OCI-LY7 (cell line): ENCODE results near the gene KMT2B. TPM values are rescaled to one million over a fixed set of nuclear protein-coding genes. Genes with fewer than 3 reads are reported as not detected.
A peak's percentile ranks its signal among the peaks of the same experiment; 100 is the strongest.

Experiments used
- BruUV-seq: library from RNA; stranded (reverse); fragments of 400-500 nt; replicated peaks from 2 replicates; lab custom pipeline; 2021; lab: Mats Ljungman, UMichigan
- CTCF ChIA-PET: fragments of 300-600 bp; sonication (Branson Sonifier 250); formaldehyde crosslinking; loops from one replicate; lab custom pipeline; 2022; ENCODE audit warnings: antibody characterized with exemption; ENCODE audit not compliant: unreplicated experiment; lab: Charles Lee
- POLR2A ChIA-PET: fragments of 300-600 bp; sonication (Branson Sonifier 250); formaldehyde crosslinking; loops from one replicate; lab custom pipeline; 2022; ENCODE audit warnings: antibody characterized with exemption; lab: Charles Lee
- DNase-seq: peaks from one replicate; pipeline ENCODE4 v3.0.0-alpha.2; 2015; ENCODE audit warnings: low spot score
- H2AFZ ChIP-seq: fragments of 200-600 bp; sonication (generic), shearing (Covaris generic); 2 replicates; pipeline ENCODE4 v1.6.1; 2014; ENCODE audit warnings: mild to moderate bottlenecking, antibody characterized with exemption, low read length, moderate library complexity
- H3K27ac ChIP-seq: fragments of 200-600 bp; sonication (generic); 2 replicates; pipeline ENCODE4 v1.5.1; 2014; ENCODE audit warnings: mixed run types, low read depth, mild to moderate bottlenecking, moderate library complexity, low read length, inconsistent platforms; ENCODE audit not compliant: poor library complexity, severe bottlenecking
- H3K36me3 ChIP-seq: fragments of 200-600 bp; sonication (generic); 2 replicates; pipeline ENCODE4 v1.6.1; 2014; ENCODE audit warnings: mild to moderate bottlenecking, antibody characterized with exemption, low read length, moderate library complexity, mixed read lengths; ENCODE audit not compliant: insufficient read depth
- H3K4me1 ChIP-seq: fragments of 200-600 bp; sonication (generic); 2 replicates; pipeline ENCODE4 v1.5.1; 2014; ENCODE audit warnings: mild to moderate bottlenecking, low read length; ENCODE audit not compliant: insufficient read depth, poor library complexity, severe bottlenecking
- H3K4me2 ChIP-seq: fragments of 200-600 bp; sonication (generic); 2 replicates; pipeline ENCODE4 v1.6.1; 2014; ENCODE audit warnings: mild to moderate bottlenecking, low read length
- H3K4me3 ChIP-seq: fragments of 200-600 bp; sonication (generic); 2 replicates; pipeline ENCODE4 v1.5.1; 2014; ENCODE audit warnings: mild to moderate bottlenecking, low read depth, low read length; ENCODE audit not compliant: poor library complexity, severe bottlenecking
- H3K79me2 ChIP-seq: fragments of 200-600 bp; sonication (generic); 2 replicates; pipeline ENCODE4 v1.6.1; 2016; ENCODE audit warnings: low read depth, mild to moderate bottlenecking, low read length, moderate library complexity, mixed read lengths; ENCODE audit not compliant: insufficient read depth
- H3K9me2 ChIP-seq: fragments of 200-600 bp; sonication (generic); 2 replicates; pipeline ENCODE4 v1.6.1; 2016; ENCODE audit warnings: mild to moderate bottlenecking, low read length, mixed read lengths; ENCODE audit not compliant: insufficient read depth
- H3K9me3 ChIP-seq: fragments of 200-600 bp; sonication (generic); 2 replicates; pipeline ENCODE4 v1.6.1; 2014; ENCODE audit warnings: mild to moderate bottlenecking, mixed run types, low read length, mixed read lengths
- H4K20me1 ChIP-seq: fragments of 200-600 bp; sonication (generic); 2 replicates; pipeline ENCODE4 v1.6.1; 2014; ENCODE audit warnings: mild to moderate bottlenecking, antibody characterized with exemption, low read length, moderate library complexity, mixed read lengths; ENCODE audit not compliant: insufficient read depth
- CTCF ChIP-seq: fragments of 200-600 bp; sonication (generic); conservative IDR thresholded peaks from 2 replicates; pipeline ENCODE4 v1.5.1; 2014; ENCODE audit warnings: mild to moderate bottlenecking, antibody characterized with exemption, low read length, moderate library complexity, mixed read lengths
- EZH2phosphoT487 ChIP-seq: fragments of 200-600 bp; sonication (generic); IDR thresholded peaks from 2 replicates; pipeline ENCODE4 v1.6.1; 2018; ENCODE audit warnings: low read depth, borderline replicate concordance, mild to moderate bottlenecking, mixed run types, antibody characterized with exemption, low read length, moderate library complexity, mixed read lengths
- intact Hi-C: fragments of 100-400 bp; cut with micrococcal nuclease; formaldehyde crosslinking; loops from one replicate; pipeline ENCODE4 v1.10.0; 2022; ENCODE audit not compliant: unreplicated experiment
- total RNA-seq, 2 experiments: library from RNA; depleted of rRNA in 1 of 2; stranded (reverse); fragments of >200 nt in 1 of 2; shearing (Covaris generic) in 1 of 2; gene quantifications; 2 replicates each; pipeline ENCODE4 v1.2.3, GENCODE V29; 2014 to 2022

Gene KMT2B
- total RNA-seq, 2 experiments from 2014 or later, result 25.2 to 56.2 TPM

GRCh38 chr19:35773020-35773806, 55.4 kb downstream of the KMT2B start:
- CTCF ChIA-PET, result no interaction called here
- Histone ChIP-seq H3K27ac (no peak overlapping the region), H3K36me3 (peaks cover 9% of the 10 kb centered on the region; the same call in 1 of the 2 replicates), H3K79me2 (no peaks in the 10 kb centered on the region), H3K4me2 (no peak overlapping the region), H3K4me1 (peaks cover 19% of the 10 kb centered on the region), H3K4me3 (no peak overlapping the region), H3K9me2 (no peaks in the 10 kb centered on the region), H2AFZ (no peak overlapping the region), H3K9me3 (no peaks in the 10 kb centered on the region), H4K20me1 (no peaks in the 10 kb centered on the region)
- TF ChIP-seq EZH2phosphoT487 (no peak), CTCF (no peak)
- no TSS peak for BruUV-seq
- intact Hi-C loops, result no loop called here
- DNase-seq, result no peak
- POLR2A ChIA-PET, result interaction anchor here (0.6 to 0.7 kb wide), 2 partner anchors 125 to 129 kb away, joined by 3 to 4 read pairs; no protein-coding TSS in a partner anchor

GRCh38 chr19:35774274-35775045, 56.7 kb downstream of the KMT2B start:
- ChIA-PET CTCF (no interaction called here), POLR2A (no interaction called here)
- no peaks in the 10 kb centered on the region for H3K9me3 ChIP-seq
- H3K4me2 ChIP-seq, result peak overlapping the region; percentile 59
- no peak for DNase-seq
- no peaks in the 10 kb centered on the region for H3K79me2 ChIP-seq
- no peaks in the 10 kb centered on the region for H3K9me2 ChIP-seq
- H3K4me1 ChIP-seq, result peaks cover 19% of the 10 kb centered on the region
- BruUV-seq, result no TSS peak
- H3K36me3 ChIP-seq, result no peaks in the 10 kb centered on the region
- H3K4me3 ChIP-seq, result peak overlapping the region; percentile 80
- H3K27ac ChIP-seq, result no peak overlapping the region
- no peak for TF ChIP-seq EZH2phosphoT487
- no peak for TF ChIP-seq CTCF
- intact Hi-C loops, result loop anchor here (1.0 kb wide), 2 partner anchors 26 to 34 kb away; partner anchors contain the start of gene LIN37
- no peaks in the 10 kb centered on the region for H4K20me1 ChIP-seq
- H2AFZ ChIP-seq, result peak overlapping the region; percentile 11; the same call in 1 of the 2 replicates
